ENCODE measurements around the gene BGN. TPM values are rescaled to one million over a fixed set of nuclear protein-coding genes. Genes with fewer than 3 reads are reported as not detected.

The BGN gene
- total RNA-seq, 1 experiment from 2014 or later, result not detected

DNA sequence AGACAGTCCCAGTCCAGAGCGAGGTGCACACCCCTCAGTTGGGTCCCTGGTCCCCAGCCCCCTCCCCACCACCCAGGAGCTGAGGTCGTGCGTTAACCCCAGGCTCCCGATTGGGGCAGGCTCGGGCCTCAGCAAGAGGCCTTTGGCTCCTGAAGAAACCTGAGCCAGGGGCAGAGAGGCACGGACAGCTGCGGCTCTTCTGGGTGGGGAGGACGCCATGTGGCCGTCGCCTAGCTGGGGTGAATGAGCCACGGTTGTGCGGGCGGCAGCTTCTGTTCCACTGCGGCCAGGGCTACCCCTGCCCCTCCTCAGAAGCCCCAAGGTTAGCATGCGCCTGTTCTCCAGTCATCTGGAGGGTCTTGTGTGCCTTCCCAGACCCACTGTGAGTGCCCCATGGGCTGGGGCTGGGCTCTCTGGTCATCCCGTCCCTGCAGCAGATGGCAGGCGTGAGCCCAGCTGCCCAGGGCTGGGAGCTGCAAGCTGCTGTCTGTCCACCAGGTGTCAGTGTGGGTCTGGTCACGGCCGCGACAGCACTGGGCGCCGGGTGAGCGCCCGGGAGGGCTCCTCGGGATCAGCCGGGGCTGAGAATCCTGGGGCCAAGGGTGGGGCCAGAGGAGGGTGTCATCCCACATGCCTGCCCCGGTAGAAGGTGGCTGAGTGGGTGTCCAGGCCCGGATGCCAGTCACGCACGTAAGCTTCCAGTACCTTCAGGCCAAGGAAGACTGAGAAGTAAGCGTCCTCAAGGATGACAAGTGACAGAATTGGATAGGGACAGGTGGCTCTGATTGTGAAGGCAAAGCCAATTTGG lies 44.6 kb downstream of the BGN start:
- Histone ChIP-seq H3K36me3 (ENCODE audit: low read depth, low read length) (no peaks in the 10 kb centered on the region), H3K4me1 (ENCODE audit: insufficient read depth, low read length) (no peaks in the 10 kb centered on the region), H3K27me3 (ENCODE audit: low read length) (peaks cover 13% of the 10 kb centered on the region; the same call in 1 of the 2 replicates), H3K4me3 (ENCODE audit: low read length) (no peak overlapping the region), H3K79me2 (ENCODE audit: low read length) (no peaks in the 10 kb centered on the region), H3K4me2 (ENCODE audit: low read length) (0 out of 2 replicates have a peak overlapping the region, but pooled peaks have one; percentile 26), H3K9me2 (replicated peaks; ENCODE audit: low read length) (no peaks in the 10 kb centered on the region), H3K9ac (ENCODE audit: low read length) (no peak overlapping the region), H3K9me3 (ENCODE audit: low read length) (no peaks in the 10 kb centered on the region), H4K20me1 (ENCODE audit: low read length) (no peaks in the 10 kb centered on the region), H3F3A (ENCODE audit: low read length, unreplicated experiment) (no peaks in the 10 kb centered on the region), H3K27ac (ENCODE audit: low read length) (no peak overlapping the region), H2AFZ (ENCODE audit: low read length) (0 out of 2 replicates have a peak overlapping the region, but pooled peaks have one; percentile 34)
- peak; percentile 97 for ATAC-seq
- intact Hi-C loops (cut with micrococcal nuclease), result loop anchor here (5.0 kb wide), 1 partner anchor 128 kb away; no protein-coding TSS in a partner anchor
- TF ChIP-seq EZH2phosphoT487 (IDR thresholded peaks at IDR 0.05; ENCODE audit: borderline replicate concordance, low read length) (no peak), EZH2 (IDR thresholded peaks at IDR 0.05; ENCODE audit: low read length, unreplicated experiment) (no peak)
- TF ChIP-seq, protein P1, sequence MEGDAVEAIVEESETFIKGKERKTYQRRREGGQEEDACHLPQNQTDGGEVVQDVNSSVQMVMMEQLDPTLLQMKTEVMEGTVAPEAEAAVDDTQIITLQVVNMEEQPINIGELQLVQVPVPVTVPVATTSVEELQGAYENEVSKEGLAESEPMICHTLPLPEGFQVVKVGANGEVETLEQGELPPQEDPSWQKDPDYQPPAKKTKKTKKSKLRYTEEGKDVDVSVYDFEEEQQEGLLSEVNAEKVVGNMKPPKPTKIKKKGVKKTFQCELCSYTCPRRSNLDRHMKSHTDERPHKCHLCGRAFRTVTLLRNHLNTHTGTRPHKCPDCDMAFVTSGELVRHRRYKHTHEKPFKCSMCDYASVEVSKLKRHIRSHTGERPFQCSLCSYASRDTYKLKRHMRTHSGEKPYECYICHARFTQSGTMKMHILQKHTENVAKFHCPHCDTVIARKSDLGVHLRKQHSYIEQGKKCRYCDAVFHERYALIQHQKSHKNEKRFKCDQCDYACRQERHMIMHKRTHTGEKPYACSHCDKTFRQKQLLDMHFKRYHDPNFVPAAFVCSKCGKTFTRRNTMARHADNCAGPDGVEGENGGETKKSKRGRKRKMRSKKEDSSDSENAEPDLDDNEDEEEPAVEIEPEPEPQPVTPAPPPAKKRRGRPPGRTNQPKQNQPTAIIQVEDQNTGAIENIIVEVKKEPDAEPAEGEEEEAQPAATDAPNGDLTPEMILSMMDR (conservative IDR thresholded peaks at IDR 0.05; ENCODE audit: low read depth, low read length), result peak; percentile 89
- ChIA-PET CTCF (interaction anchor here (0.6 to 1.2 kb wide), 3 partner anchors 68 to 326 kb away, joined by 3 to 7 read pairs (median 3); no protein-coding TSS in a partner anchor), POLR2A (ENCODE audit: unreplicated experiment) (no interaction called here)
- no TSS peak for BruUV-seq (replicated peaks)
- peak; percentile 73 for DNase-seq

DNA sequence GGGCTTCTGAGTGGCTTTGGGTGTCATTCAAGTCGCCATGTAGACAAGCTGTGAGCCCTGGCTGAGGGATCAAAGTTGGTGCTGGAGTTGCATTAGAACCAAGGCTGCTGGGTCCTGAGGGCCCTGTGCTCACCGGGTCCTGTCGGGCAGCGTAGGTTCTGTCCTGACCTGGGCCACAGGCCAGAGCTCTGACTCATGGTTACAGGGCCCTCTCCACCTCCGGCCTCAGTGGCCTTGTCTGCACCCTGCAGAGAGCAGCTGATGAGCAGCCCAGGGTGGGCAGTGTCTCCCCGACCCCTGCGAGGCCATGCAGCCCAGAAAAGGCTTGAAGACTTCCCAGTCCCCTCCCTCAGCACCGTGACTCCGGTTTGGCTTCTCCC lies 45.2 kb downstream of the BGN start:
- intact Hi-C loops (cut with micrococcal nuclease), result loop anchor here (5.0 kb wide), 1 partner anchor 127 kb away; no protein-coding TSS in a partner anchor
- TF ChIP-seq, protein P1 (conservative IDR thresholded peaks at IDR 0.05; ENCODE audit: low read depth, low read length), result no peak
- TF ChIP-seq EZH2 (IDR thresholded peaks at IDR 0.05; ENCODE audit: low read length, unreplicated experiment) (no peak), EZH2phosphoT487 (IDR thresholded peaks at IDR 0.05; ENCODE audit: borderline replicate concordance, low read length) (no peak)

DNA sequence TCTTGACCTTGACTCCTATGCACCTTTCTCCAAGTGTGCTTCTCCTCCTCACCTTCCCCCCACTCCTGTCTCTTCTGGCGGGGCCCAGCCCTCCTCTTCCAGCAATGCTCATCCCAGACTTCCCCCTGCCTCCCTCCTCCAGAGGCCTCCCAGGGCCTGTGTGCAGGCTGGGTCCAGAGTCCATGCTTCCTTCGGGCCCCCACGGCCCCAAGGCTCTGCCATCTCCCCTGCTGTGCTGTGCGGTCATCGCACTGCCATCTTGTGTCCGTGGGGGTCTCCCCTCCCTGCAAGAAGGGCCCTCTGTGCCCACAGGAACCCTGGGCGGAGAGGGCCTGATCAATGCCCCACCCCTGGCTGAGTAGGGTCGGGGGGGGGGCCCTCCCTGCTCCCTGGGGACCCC lies 49.9 kb downstream of the BGN start:
- ChIA-PET POLR2A (ENCODE audit: unreplicated experiment) (no interaction called here), CTCF (no interaction called here)
- Histone ChIP-seq H3K9ac (ENCODE audit: low read length) (no peak overlapping the region), H3K9me3 (ENCODE audit: low read length) (no peaks in the 10 kb centered on the region), H3K79me2 (ENCODE audit: low read length) (no peaks in the 10 kb centered on the region), H2AFZ (ENCODE audit: low read length) (no peak overlapping the region), H3K4me3 (ENCODE audit: low read length) (no peak overlapping the region), H3F3A (ENCODE audit: low read length, unreplicated experiment) (no peaks in the 10 kb centered on the region), H3K36me3 (ENCODE audit: low read depth, low read length) (no peaks in the 10 kb centered on the region), H3K27ac (ENCODE audit: low read length) (no peak overlapping the region), H3K9me2 (replicated peaks; ENCODE audit: low read length) (no peaks in the 10 kb centered on the region), H3K4me1 (ENCODE audit: insufficient read depth, low read length) (no peaks in the 10 kb centered on the region), H3K4me2 (ENCODE audit: low read length) (no peak overlapping the region), H4K20me1 (ENCODE audit: low read length) (no peaks in the 10 kb centered on the region), H3K27me3 (ENCODE audit: low read length) (no peaks in the 10 kb centered on the region)
- no peak for ATAC-seq
- intact Hi-C loops (cut with micrococcal nuclease), result no loop called here
- TF ChIP-seq, protein P1 (conservative IDR thresholded peaks at IDR 0.05; ENCODE audit: low read depth, low read length), result no peak
- TF ChIP-seq EZH2phosphoT487 (IDR thresholded peaks at IDR 0.05; ENCODE audit: borderline replicate concordance, low read length) (no peak), EZH2 (IDR thresholded peaks at IDR 0.05; ENCODE audit: low read length, unreplicated experiment) (no peak)
- BruUV-seq (replicated peaks), result no TSS peak
- DNase-seq, result no peak

More for the DNA sequence above, 45.2 kb downstream of the BGN start:
- CTCF ChIA-PET, result interaction anchor here (0.8 to 1.2 kb wide), 2 partner anchors 69 to 128 kb away, joined by 3 to 7 read pairs; no protein-coding TSS in a partner anchor
- Histone ChIP-seq H3K9ac (ENCODE audit: low read length) (no peak overlapping the region), H3K79me2 (ENCODE audit: low read length) (no peaks in the 10 kb centered on the region), H4K20me1 (ENCODE audit: low read length) (no peaks in the 10 kb centered on the region), H3K36me3 (ENCODE audit: low read depth, low read length) (no peaks in the 10 kb centered on the region), H3K4me3 (ENCODE audit: low read length) (no peak overlapping the region), H3K27me3 (ENCODE audit: low read length) (peaks cover 13% of the 10 kb centered on the region; the same call in 1 of the 2 replicates), H3K4me1 (ENCODE audit: insufficient read depth, low read length) (no peaks in the 10 kb centered on the region), H3F3A (ENCODE audit: low read length, unreplicated experiment) (no peaks in the 10 kb centered on the region), H3K9me3 (ENCODE audit: low read length) (no peaks in the 10 kb centered on the region), H3K27ac (ENCODE audit: low read length) (no peak overlapping the region), H3K9me2 (replicated peaks; ENCODE audit: low read length) (no peaks in the 10 kb centered on the region), H3K4me2 (ENCODE audit: low read length) (no peak overlapping the region), H2AFZ (ENCODE audit: low read length) (no peak overlapping the region)
- no TSS peak for BruUV-seq (replicated peaks)
- DNase-seq, result no peak
- peak; percentile 11; the same call in 1 of the 2 replicates for ATAC-seq
- POLR2A ChIA-PET (ENCODE audit: unreplicated experiment), result no interaction called here
